ENCODE measurements around the gene GASK1B. TPM values are rescaled to one million over a fixed set of nuclear protein-coding genes. Genes with fewer than 3 reads are reported as not detected.

GASK1B gene
- total and polyA plus RNA-seq, 11 donors, result 10.0 to 108 (median 66.1) TPM

DNA sequence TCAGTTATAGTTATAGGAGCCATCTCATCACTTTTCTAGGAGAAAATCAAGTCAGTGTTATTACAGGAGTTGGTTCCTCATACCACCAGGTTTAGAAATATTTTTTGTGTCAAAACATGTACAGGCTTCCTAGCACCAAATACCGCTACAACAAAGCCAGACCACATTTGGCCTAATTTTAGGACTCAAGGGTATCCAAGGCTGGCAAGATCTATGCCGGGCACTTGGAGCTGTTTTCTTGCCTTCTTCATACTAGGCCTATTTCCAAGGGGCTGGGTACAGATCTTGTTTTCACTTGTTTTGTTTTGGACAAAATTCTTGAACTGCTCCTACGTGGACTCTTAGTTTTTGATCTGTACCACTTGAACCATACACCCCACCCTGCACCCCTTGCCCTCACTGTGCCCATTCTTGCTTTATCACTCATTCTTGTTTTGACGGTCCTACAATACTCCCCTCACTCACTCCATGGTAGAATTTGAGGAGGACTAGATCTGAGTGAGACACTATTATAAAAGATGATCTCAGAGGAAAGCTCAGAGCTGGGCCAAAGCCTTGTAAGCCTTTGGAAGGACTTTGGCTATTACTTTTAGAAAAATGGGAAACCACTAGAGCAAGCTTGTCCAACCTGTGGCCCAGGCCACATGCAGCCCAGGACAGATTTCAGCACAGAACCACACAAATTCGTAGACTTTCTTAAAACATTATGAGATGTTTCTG, 19.8 kb upstream of the GASK1B start:
- TF ChIP-seq, protein P1, sequence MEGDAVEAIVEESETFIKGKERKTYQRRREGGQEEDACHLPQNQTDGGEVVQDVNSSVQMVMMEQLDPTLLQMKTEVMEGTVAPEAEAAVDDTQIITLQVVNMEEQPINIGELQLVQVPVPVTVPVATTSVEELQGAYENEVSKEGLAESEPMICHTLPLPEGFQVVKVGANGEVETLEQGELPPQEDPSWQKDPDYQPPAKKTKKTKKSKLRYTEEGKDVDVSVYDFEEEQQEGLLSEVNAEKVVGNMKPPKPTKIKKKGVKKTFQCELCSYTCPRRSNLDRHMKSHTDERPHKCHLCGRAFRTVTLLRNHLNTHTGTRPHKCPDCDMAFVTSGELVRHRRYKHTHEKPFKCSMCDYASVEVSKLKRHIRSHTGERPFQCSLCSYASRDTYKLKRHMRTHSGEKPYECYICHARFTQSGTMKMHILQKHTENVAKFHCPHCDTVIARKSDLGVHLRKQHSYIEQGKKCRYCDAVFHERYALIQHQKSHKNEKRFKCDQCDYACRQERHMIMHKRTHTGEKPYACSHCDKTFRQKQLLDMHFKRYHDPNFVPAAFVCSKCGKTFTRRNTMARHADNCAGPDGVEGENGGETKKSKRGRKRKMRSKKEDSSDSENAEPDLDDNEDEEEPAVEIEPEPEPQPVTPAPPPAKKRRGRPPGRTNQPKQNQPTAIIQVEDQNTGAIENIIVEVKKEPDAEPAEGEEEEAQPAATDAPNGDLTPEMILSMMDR (IDR thresholded peaks at IDR 0.05), result no peak
- no peak for TF ChIP-seq POLR2A (IDR thresholded peaks at IDR 0.05)
- intact Hi-C loops (cut with DNase I), result loop anchor here in 8 of 10 donors (2.0 to 10.0 kb wide), 4 partner anchors 60 to 65 kb away; no protein-coding TSS in a partner anchor
- Histone ChIP-seq H3K4me3 (no peak overlapping the region), H3K27me3 (no peaks in the 10 kb centered on the region), H3K27ac (peak overlapping the region in 1 of 12 donors; percentile 1), H3K9me3 (no peaks in the 10 kb centered on the region), H3K36me3 (peaks cover 0 to 50% (median 17%) of the 10 kb centered on the region in 9 donors), H3K4me1 (peaks cover 0 to 14% (median 5%) of the 10 kb centered on the region in 12 donors)
- no peak for DNase-seq
- WGBS, 4 donors, result 72 to 83% (median 77%) methylated on average over 5 of the region's 5 CpGs
- peak in 2 of 4 donors; percentile 50 to 59 for ATAC-seq

DNA sequence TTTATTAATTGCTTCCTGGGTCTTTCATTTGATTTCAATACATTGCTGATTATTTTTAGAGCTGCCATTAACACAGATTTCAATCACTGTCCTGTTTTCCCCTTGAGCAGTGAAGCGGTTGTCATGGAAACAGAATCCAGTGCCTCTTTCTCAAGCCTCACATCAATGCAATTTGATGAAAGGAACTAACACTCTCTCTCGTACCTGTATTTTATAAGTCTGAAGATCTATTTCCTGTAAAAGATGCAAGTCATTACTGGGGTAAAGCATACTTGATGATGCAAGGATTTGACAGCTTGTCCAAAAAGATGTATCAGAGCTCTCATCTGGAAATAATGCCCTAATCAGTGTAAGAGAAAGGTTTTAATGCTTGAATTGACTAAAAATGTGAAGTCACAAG, 17.9 kb upstream of the GASK1B start:
- intact Hi-C loops (cut with DNase I), result loop anchor here in 7 of 10 donors (5.0 to 10.0 kb wide), 3 partner anchors 62 to 67 kb away; no protein-coding TSS in a partner anchor
- DNase-seq (no peak), ATAC-seq (no peak)
- Histone ChIP-seq H3K27ac (no peak overlapping the region), H3K27me3 (no peaks in the 10 kb centered on the region), H3K9me3 (no peaks in the 10 kb centered on the region), H3K4me1 (peaks cover 0 to 14% (median 5%) of the 10 kb centered on the region in 12 donors), H3K4me3 (no peak overlapping the region), H3K36me3 (peaks cover 0 to 59% (median 23%) of the 10 kb centered on the region in 9 donors)
- 89 to 91% (median 91%) methylated on average over 2 of the region's 2 CpGs for WGBS, 4 donors
- TF ChIP-seq, protein P1 (IDR thresholded peaks at IDR 0.05), result no peak
- no peak for TF ChIP-seq POLR2A (IDR thresholded peaks at IDR 0.05)

DNA sequence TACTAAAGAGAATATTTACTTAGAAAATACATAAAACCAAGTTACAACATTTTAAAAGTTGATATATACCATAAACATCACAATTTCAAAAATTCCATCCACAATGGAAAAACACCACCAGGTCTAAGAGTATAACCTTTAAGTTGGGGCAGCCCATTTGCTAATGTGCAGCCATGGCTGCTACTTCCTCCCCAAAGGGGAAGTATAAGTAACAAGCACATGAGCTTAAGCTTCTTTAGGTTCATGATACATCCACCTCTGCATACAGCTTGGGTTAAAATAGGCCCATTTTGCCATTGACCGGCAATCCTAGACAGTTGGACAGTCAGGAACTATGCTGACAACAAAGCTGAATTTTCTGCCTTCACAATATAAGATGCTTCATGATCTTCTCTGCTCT, 16.6 kb upstream of the GASK1B start:
- ATAC-seq (no peak), DNase-seq (no peak)
- peaks cover 0 to 61% (median 23%) of the 10 kb centered on the region in 9 donors for H3K36me3 ChIP-seq
- no peak overlapping the region for H3K4me3 ChIP-seq
- no peak overlapping the region for H3K27ac ChIP-seq
- H3K4me1 ChIP-seq, result peaks cover 0 to 14% (median 5%) of the 10 kb centered on the region in 12 donors
- 86 to 100% (median 99%) methylated on average over 1 of the region's 1 CpG for WGBS, 4 donors
- H3K9me3 ChIP-seq, result no peaks in the 10 kb centered on the region
- TF ChIP-seq, protein P1 (IDR thresholded peaks at IDR 0.05), result no peak
- no peak for TF ChIP-seq POLR2A (IDR thresholded peaks at IDR 0.05)
- H3K27me3 ChIP-seq, result no peaks in the 10 kb centered on the region
- intact Hi-C loops (cut with DNase I), result no loop called here

DNA sequence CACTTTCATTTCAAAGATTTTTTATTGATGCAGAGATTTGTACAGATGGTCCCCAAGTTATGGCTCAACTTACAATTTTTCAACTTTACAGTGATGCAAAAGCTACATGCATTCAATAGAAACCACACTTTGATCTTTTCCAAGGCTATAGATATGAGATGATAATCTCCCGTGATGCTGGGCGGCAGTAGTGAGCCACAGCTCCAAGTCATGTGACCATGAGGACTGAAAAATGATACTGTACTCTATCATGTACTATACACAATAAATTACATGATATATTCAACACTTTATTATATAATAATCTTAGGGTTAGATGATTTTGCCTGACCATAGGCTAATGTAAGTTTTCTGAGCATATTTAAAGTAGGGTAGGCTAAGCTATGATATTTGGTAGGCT, 14.0 kb upstream of the GASK1B start:
- no peak overlapping the region for H3K4me3 ChIP-seq
- no peak overlapping the region for H3K27ac ChIP-seq
- peaks cover 0 to 58% (median 23%) of the 10 kb centered on the region in 9 donors for H3K36me3 ChIP-seq
- 64 to 78% (median 72%) methylated on average over 2 of the region's 2 CpGs for WGBS, 4 donors
- TF ChIP-seq, protein P1 (IDR thresholded peaks at IDR 0.05), result no peak
- no peak for TF ChIP-seq POLR2A (IDR thresholded peaks at IDR 0.05)
- H3K9me3 ChIP-seq, result no peaks in the 10 kb centered on the region
- ATAC-seq (no peak), DNase-seq (no peak)
- peaks cover 0 to 4% (median 0%) of the 10 kb centered on the region in 12 donors for H3K4me1 ChIP-seq
- H3K27me3 ChIP-seq, result no peaks in the 10 kb centered on the region
- intact Hi-C loops (cut with DNase I), result no loop called here

Measured in heart left ventricle (tissue), 16 donors.